Measurements from ENCODE around the gene NEUROG1. TPM values are rescaled to one million over a fixed set of nuclear protein-coding genes. Genes with fewer than 3 reads are reported as not detected.
A peak's percentile ranks its signal among the peaks of the same experiment; 100 is the strongest.

Gene NEUROG1
- total and polyA plus RNA-seq, 4 donors = not detected

DNA sequence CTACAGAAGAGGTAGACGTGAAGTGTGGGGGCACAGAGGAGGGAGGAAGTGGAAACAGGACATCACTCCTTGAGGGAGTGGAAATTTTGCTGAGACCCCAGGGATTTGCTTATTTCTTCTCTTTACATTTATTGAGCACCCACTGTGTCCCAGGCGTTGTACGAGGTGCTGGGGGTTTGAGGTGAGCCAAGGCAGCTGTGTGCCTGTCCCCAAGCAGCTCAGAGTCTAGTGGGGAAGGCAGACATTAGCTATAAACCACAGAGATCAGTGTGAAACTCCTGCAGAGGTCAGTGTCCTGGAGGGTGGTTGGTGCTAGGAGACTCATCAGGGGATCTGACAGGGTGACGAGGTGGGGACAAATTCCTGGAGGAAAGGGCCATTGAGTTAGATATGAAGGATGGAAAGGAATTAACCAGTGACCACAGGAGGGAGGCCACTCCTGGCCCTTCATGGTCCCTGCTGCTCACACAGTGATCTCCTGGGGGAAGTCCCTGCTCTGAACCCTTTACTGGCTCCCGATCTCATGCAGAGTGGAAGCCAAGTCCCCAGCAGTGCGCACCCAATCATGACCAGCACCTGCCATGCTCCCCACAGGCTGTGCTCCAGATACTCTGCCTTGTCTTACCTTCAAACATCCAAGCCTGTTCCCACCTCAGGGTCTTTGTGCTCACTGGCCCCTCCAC lies 46.5 kb upstream of the NEUROG1 start:
- TF ChIP-seq, protein P1, sequence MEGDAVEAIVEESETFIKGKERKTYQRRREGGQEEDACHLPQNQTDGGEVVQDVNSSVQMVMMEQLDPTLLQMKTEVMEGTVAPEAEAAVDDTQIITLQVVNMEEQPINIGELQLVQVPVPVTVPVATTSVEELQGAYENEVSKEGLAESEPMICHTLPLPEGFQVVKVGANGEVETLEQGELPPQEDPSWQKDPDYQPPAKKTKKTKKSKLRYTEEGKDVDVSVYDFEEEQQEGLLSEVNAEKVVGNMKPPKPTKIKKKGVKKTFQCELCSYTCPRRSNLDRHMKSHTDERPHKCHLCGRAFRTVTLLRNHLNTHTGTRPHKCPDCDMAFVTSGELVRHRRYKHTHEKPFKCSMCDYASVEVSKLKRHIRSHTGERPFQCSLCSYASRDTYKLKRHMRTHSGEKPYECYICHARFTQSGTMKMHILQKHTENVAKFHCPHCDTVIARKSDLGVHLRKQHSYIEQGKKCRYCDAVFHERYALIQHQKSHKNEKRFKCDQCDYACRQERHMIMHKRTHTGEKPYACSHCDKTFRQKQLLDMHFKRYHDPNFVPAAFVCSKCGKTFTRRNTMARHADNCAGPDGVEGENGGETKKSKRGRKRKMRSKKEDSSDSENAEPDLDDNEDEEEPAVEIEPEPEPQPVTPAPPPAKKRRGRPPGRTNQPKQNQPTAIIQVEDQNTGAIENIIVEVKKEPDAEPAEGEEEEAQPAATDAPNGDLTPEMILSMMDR (IDR thresholded peaks at IDR 0.05; ENCODE audit: control extremely low read depth, extremely low read depth) = no peak
- H3K36me3 ChIP-seq (ENCODE audit: control insufficient read depth in 4 of 4, insufficient read depth in 4 of 4, low read length in 4 of 4) = no peaks in the 10 kb centered on the region
- WGBS, 2 donors = 66 to 77% methylated on average over 6 of the region's 6 CpGs
- H3K9ac ChIP-seq (ENCODE audit: insufficient read depth in 1 of 2, low read length in 2 of 2) = no peak overlapping the region
- H3K4me3 ChIP-seq = no peak overlapping the region
- ATAC-seq (ENCODE audit: insufficient read depth, low FRiP score) (no peak), DNase-seq (no peak)
- H3K27me3 ChIP-seq (ENCODE audit: control insufficient read depth in 3 of 3, insufficient read depth in 3 of 3, low read length in 2 of 3) = peaks cover 0 to 13% (median 5%) of the 10 kb centered on the region in 3 donors
- H3K9me3 ChIP-seq (ENCODE audit: control insufficient read depth in 4 of 4, insufficient read depth in 3 of 4, low read length in 3 of 4) = peaks cover 0 to 5% (median 0%) of the 10 kb centered on the region in 4 donors
- H3K27ac ChIP-seq (ENCODE audit: low read depth in 1 of 2, low read length in 1 of 2) = no peak overlapping the region
- H3K4me1 ChIP-seq (ENCODE audit: control insufficient read depth in 5 of 5, insufficient read depth in 5 of 5, low read length in 5 of 5) = peaks cover 0 to 60% (median 5%) of the 10 kb centered on the region in 5 donors

DNA sequence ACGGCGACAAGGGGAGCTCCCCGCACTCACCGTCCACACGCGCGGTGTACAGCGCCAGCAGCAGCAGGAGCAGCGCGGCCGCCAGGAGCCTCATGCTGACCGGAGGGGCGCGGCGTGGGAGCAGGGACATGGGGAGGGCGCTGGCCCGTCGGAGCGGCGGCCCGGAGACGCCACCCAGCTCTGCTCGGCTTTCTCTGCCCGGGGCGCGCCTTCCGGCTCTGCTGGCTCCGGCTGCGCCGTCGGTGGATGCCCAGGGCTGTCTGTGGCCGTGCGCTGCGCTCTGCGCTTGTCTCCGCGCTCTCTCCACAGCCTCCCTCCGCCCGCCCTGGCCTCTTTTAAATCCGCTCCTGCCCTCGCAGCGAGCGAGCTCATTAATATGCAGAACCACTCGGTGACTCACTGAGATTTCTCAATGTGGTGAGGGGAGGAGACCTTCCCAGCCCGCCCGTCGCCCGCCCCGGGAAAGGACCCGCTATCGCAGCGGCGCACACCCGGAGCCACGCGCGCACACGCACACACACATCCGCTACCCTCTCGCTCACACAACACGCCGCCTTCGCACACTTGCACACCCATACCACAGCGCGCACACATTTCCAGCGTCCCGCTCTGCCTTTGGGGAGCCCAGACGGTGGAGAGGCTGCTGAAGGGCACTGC lies 43.0 kb upstream of the NEUROG1 start, which contains the start of gene CXCL14:
CXCL14 (minus strand) TSS at position 307 of the 657 bp plus-strand sequence; CDS start at position 94, 213 bp downstream.
- peaks cover 0 to 13% (median 5%) of the 10 kb centered on the region in 3 donors for H3K27me3 ChIP-seq (ENCODE audit: control insufficient read depth in 3 of 3, insufficient read depth in 3 of 3, low read length in 2 of 3)
- peaks cover 0 to 5% (median 0%) of the 10 kb centered on the region in 4 donors for H3K9me3 ChIP-seq (ENCODE audit: control insufficient read depth in 4 of 4, insufficient read depth in 3 of 4, low read length in 3 of 4)
- peaks cover 0 to 43% (median 5%) of the 10 kb centered on the region in 5 donors for H3K4me1 ChIP-seq (ENCODE audit: control insufficient read depth in 5 of 5, insufficient read depth in 5 of 5, low read length in 5 of 5)
- peak within 1 kb of the TSS; percentile 8 for H3K4me3 ChIP-seq
- no peaks in the 10 kb centered on the region for H3K36me3 ChIP-seq (ENCODE audit: control insufficient read depth in 4 of 4, insufficient read depth in 4 of 4, low read length in 4 of 4)
- no peak within 1 kb of the TSS for H3K27ac ChIP-seq (ENCODE audit: low read depth in 1 of 2, low read length in 1 of 2)
- 1 to 2% methylated on average over 62 to 68 of the region's 68 CpGs for WGBS, 2 donors
- ATAC-seq (ENCODE audit: insufficient read depth, low FRiP score) (peak; percentile 75), DNase-seq (peak; percentile 75 to 88 (median 80))
- H3K9ac ChIP-seq (ENCODE audit: insufficient read depth in 1 of 2, low read length in 2 of 2) = no peak within 1 kb of the TSS
- TF ChIP-seq, protein P1 (IDR thresholded peaks at IDR 0.05; ENCODE audit: control extremely low read depth, extremely low read depth) = no peak

DNA sequence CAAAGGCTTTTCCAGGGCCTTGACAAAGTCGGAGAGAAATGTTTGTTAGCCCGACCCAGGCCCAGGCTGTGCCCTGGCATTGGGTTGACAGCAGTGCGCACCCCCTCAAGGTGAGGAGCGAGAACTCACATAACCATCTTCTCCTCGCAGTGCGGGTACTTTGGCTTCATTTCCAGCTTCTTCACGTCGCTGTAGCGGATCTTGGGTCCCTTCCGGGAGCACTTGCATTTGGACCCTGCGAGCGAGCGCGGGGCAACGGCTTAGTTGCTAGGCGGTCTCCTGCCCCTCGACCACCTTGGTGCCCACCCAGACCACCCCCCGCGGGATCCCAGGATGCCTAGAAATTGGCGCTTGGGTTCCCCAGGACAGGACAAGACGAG lies 42.5 kb upstream of the NEUROG1 start:
- H3K9me3 ChIP-seq (ENCODE audit: control insufficient read depth in 4 of 4, insufficient read depth in 3 of 4, low read length in 3 of 4) = peaks cover 0 to 5% (median 0%) of the 10 kb centered on the region in 4 donors
- WGBS, 2 donors = 7 to 8% methylated on average over 21 of the region's 21 CpGs
- peak in 1 of 3 donors; percentile 22 for DNase-seq
- H3K27ac ChIP-seq (ENCODE audit: low read depth in 1 of 2, low read length in 1 of 2) = no peak overlapping the region
- peak overlapping the region; percentile 8 for H3K4me3 ChIP-seq
- TF ChIP-seq, protein P1 (IDR thresholded peaks at IDR 0.05; ENCODE audit: control extremely low read depth, extremely low read depth) = no peak
- no peaks in the 10 kb centered on the region for H3K36me3 ChIP-seq (ENCODE audit: control insufficient read depth in 4 of 4, insufficient read depth in 4 of 4, low read length in 4 of 4)
- no peak overlapping the region for H3K9ac ChIP-seq (ENCODE audit: insufficient read depth in 1 of 2, low read length in 2 of 2)
- H3K4me1 ChIP-seq (ENCODE audit: control insufficient read depth in 5 of 5, insufficient read depth in 5 of 5, low read length in 5 of 5) = peaks cover 0 to 38% (median 5%) of the 10 kb centered on the region in 5 donors
- H3K27me3 ChIP-seq (ENCODE audit: control insufficient read depth in 3 of 3, insufficient read depth in 3 of 3, low read length in 2 of 3) = peaks cover 0 to 13% (median 5%) of the 10 kb centered on the region in 3 donors
- no peak for ATAC-seq (ENCODE audit: insufficient read depth, low FRiP score)

All from lung (tissue), 12 donors.